MCF 10A (cell line): Measurements from ENCODE around the gene STATH. TPM values are rescaled to one million over a fixed set of nuclear protein-coding genes. Genes with fewer than 3 reads are reported as not detected.
"Not testable (repeated sequence)": the region's sequence is repeated elsewhere in the genome, so short reads cannot be mapped to it uniquely, and the experiment has no call there.

Experiments used
- BruUV-seq: library from RNA; stranded (reverse); fragments of 400-500 nt; replicated peaks from 2 replicates; lab custom pipeline; 2021; lab: Mats Ljungman, UMichigan
- CTCF ChIA-PET: fragments of 300-600 bp; sonication (Branson Sonifier 250); formaldehyde crosslinking; extraction: SDS; loops from one replicate; lab custom pipeline; 2021; ENCODE audit warnings: antibody characterized with exemption, inconsistent platforms; lab: Yijun Ruan, JAX
- POLR2A ChIA-PET: fragments of 300-600, 350-650 bp; sonication (Branson Sonifier 250); formaldehyde crosslinking; extraction: SDS; loops from one replicate; lab custom pipeline; 2020; ENCODE audit warnings: antibody characterized with exemption, inconsistent platforms; lab: Yijun Ruan, JAX
- DNase-seq: peaks from one replicate; pipeline ENCODE4 v3.0.0-alpha.2; 2018; ENCODE audit not compliant: unreplicated experiment
- H3K27ac Mint-ChIP-seq: one replicate; pipeline ENCODE4 v1.8.0; 2022; ENCODE audit warnings: mild to moderate bottlenecking, low read depth, mixed read lengths; ENCODE audit not compliant: unreplicated experiment
- H3K27me3 Mint-ChIP-seq: one replicate; pipeline ENCODE4 v1.8.0; 2022; ENCODE audit warnings: mixed read lengths; ENCODE audit not compliant: insufficient read depth, unreplicated experiment
- H3K36me3 Mint-ChIP-seq: one replicate; pipeline ENCODE4 v1.8.0; 2022; ENCODE audit warnings: mild to moderate bottlenecking, moderate library complexity, mixed read lengths; ENCODE audit not compliant: insufficient read depth, unreplicated experiment
- H3K4me1 Mint-ChIP-seq: one replicate; pipeline ENCODE4 v1.8.0; 2022; ENCODE audit warnings: mixed read lengths; ENCODE audit not compliant: insufficient read depth, unreplicated experiment
- H3K4me3 Mint-ChIP-seq: one replicate; pipeline ENCODE4 v1.8.0; 2022; ENCODE audit warnings: mild to moderate bottlenecking, moderate library complexity, mixed read lengths; ENCODE audit not compliant: unreplicated experiment
- H3K9me3 Mint-ChIP-seq: one replicate; pipeline ENCODE4 v1.8.0; 2022; ENCODE audit warnings: mixed read lengths; ENCODE audit not compliant: unreplicated experiment
- intact Hi-C: fragments of 100-400 bp; cut with micrococcal nuclease; formaldehyde crosslinking; loops from 2 replicates; pipeline ENCODE4 v1.14.1; 2022
- total RNA-seq: library from RNA; stranded (reverse); gene quantifications from 2 replicates; pipeline ENCODE4 v1.2.3, GENCODE V29; 2022
- TF ChIP-seq, protein P1 (sequence below): fragments of 200-600 bp; IDR thresholded peaks from one replicate; pipeline ENCODE4 v1.8.0; 2022; ENCODE audit warnings: antibody characterized with exemption, mild to moderate bottlenecking; ENCODE audit not compliant: unreplicated experiment

The STATH gene
- total RNA-seq, 1 experiment from 2014 or later = not detected

DNA sequence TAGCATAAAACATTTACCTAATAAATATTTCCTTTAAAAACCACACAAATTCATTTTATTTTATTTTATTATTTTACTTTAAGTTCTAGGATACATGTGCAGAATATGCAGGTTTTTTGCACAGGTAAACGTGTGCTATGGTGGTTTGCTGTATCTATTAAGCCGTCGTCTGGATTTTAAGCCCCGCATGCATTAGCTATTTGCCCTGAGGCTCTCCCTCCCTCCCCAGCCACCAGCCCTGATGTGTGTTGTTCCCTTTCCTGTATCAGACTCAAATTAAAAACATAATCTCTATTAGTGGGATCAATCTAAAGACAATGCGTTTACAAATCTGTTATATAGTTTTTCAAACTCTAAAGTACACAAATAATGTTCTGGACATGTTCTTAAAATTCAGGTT lies 31.2 kb downstream of the STATH start:
- H3K27me3 Mint-ChIP-seq = peaks cover 42% of the 10 kb centered on the region
- no peak overlapping the region for H3K27ac Mint-ChIP-seq
- intact Hi-C loops = no loop called here
- no peak overlapping the region for H3K4me3 Mint-ChIP-seq
- no peaks in the 10 kb centered on the region for H3K36me3 Mint-ChIP-seq
- BruUV-seq = no TSS peak
- ChIA-PET CTCF (no interaction called here), POLR2A (no interaction called here)
- H3K9me3 Mint-ChIP-seq = no peaks in the 10 kb centered on the region
- no peaks in the 10 kb centered on the region for H3K4me1 Mint-ChIP-seq
- no peak for DNase-seq
- TF ChIP-seq, protein P1, sequence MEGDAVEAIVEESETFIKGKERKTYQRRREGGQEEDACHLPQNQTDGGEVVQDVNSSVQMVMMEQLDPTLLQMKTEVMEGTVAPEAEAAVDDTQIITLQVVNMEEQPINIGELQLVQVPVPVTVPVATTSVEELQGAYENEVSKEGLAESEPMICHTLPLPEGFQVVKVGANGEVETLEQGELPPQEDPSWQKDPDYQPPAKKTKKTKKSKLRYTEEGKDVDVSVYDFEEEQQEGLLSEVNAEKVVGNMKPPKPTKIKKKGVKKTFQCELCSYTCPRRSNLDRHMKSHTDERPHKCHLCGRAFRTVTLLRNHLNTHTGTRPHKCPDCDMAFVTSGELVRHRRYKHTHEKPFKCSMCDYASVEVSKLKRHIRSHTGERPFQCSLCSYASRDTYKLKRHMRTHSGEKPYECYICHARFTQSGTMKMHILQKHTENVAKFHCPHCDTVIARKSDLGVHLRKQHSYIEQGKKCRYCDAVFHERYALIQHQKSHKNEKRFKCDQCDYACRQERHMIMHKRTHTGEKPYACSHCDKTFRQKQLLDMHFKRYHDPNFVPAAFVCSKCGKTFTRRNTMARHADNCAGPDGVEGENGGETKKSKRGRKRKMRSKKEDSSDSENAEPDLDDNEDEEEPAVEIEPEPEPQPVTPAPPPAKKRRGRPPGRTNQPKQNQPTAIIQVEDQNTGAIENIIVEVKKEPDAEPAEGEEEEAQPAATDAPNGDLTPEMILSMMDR = no peak

DNA sequence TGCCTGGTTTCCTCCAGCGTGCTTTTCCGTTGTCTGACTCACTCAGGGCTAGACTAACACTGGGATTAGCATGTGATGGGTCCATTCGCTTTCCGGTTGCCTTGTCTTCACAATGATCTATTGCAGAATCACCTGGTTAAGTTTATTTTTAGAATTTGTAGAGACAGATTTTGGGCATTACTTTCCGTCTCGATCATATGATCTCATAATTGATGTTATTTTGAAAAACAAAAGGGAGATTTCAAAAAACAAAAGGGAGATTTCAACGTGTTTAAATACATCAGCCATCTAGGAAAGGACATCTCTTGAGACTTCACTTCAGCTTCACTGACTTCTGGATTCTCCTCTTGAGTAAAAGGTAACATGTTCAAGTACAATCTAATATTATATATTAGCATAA lies 32.4 kb downstream of the STATH start, which contains the start of gene HTN3:
Gene HTN3, plus strand, starts transcription at position 301 of the 400 bp plus-strand sequence. CDS start 2,282 bp downstream, outside the sequence.
- peaks cover 40% of the 10 kb centered on the region for H3K27me3 Mint-ChIP-seq
- H3K9me3 Mint-ChIP-seq, H3K4me1 Mint-ChIP-seq, intact Hi-C loops, POLR2A ChIA-PET, H3K36me3 Mint-ChIP-seq, H3K4me3 Mint-ChIP-seq, DNase-seq, H3K27ac Mint-ChIP-seq, CTCF ChIA-PET, BruUV-seq: not testable (repeated sequence)

DNA sequence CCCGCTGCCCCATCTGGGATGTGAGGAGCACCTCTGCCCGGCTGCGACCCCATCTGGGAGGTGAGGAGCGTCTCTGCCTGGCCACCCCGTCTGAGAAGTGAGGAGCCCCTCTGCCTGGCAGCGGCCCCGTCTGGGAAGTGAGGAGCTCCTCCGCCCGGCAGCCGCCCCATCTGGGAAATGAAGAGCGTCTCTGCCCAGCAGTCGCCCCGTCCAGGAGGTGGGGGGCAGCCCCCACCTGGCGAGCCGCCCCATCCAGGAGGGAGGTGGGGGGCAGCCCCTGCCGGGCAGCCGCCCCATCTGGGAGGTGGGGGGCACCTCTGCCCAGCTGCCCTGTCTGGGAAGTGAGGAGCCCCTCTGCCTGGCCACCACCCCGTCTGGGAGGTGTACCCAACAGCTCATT lies 41.8 kb downstream of the STATH start:
- BruUV-seq, H3K36me3 Mint-ChIP-seq, POLR2A ChIA-PET, H3K4me3 Mint-ChIP-seq, DNase-seq, intact Hi-C loops, H3K4me1 Mint-ChIP-seq, H3K27me3 Mint-ChIP-seq, H3K27ac Mint-ChIP-seq: not testable (repeated sequence)
- H3K9me3 Mint-ChIP-seq = peaks cover 17% of the 10 kb centered on the region
- CTCF ChIA-PET = interaction anchor here (1.1 kb wide), 1 partner anchor 144 kb away, joined by 3 read pairs; no protein-coding TSS in a partner anchor

DNA sequence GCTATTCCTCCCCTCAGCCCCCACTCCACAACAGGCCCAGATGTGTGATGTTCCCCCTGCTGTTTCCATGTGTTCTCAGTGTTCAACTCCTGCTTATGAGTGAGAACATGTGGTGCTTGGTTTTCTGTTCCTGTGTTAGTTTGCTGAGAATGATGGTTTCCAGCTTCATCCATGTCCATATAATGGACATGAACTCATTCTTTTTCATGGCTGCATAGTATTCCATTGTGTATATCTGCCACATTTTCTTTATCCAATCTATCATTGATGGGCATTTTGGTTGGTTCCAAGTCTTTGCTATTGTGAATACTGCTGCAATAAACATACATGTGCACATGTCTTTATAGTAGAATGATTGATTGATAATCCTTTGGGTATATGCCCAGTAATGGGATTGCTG lies 44.2 kb downstream of the STATH start:
- H3K36me3 Mint-ChIP-seq, H3K4me3 Mint-ChIP-seq, POLR2A ChIA-PET, H3K4me1 Mint-ChIP-seq, CTCF ChIA-PET, H3K27me3 Mint-ChIP-seq, H3K9me3 Mint-ChIP-seq, H3K27ac Mint-ChIP-seq, intact Hi-C loops, DNase-seq, BruUV-seq: not testable (repeated sequence)

DNA sequence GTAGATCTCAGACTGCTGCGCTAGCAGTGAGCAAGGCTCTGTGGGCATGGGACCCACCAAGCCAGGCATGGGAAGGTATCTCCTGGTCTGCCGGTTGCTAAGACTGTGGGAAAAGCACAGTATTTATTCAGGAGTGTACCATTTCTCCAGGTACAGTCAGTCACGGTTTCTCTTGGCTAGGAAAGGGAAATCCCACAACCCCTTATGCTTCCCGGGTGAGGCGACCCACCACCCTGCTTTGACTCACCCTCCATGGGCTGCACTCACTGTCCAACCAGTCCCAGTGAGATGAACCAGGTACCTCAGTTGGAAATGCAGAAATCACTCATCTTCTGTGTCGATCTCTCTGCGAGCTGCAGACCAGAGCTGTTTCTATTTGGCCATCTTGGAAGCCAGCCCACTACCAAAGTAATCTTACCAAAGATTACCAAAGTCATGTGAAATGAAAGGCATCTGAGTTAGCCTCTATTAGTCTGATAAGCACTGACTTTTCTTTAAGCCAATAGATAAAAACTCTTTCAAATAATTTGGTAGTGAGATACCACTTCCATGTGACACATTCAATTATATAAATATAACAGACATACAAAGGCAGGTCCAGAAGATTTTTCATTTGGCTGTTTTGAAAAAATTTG lies 46.0 kb downstream of the STATH start:
- POLR2A ChIA-PET = no interaction called here
- no TSS peak for BruUV-seq
- peaks cover 7% of the 10 kb centered on the region for H3K9me3 Mint-ChIP-seq
- DNase-seq = no peak
- TF ChIP-seq, protein P1 = no peak
- H3K4me3 Mint-ChIP-seq = no peak overlapping the region
- CTCF ChIA-PET = no interaction called here
- intact Hi-C loops = no loop called here
- H3K27me3 Mint-ChIP-seq = no peaks in the 10 kb centered on the region
- H3K4me1 Mint-ChIP-seq = no peaks in the 10 kb centered on the region
- H3K27ac Mint-ChIP-seq = no peak overlapping the region
- no peaks in the 10 kb centered on the region for H3K36me3 Mint-ChIP-seq

DNA sequence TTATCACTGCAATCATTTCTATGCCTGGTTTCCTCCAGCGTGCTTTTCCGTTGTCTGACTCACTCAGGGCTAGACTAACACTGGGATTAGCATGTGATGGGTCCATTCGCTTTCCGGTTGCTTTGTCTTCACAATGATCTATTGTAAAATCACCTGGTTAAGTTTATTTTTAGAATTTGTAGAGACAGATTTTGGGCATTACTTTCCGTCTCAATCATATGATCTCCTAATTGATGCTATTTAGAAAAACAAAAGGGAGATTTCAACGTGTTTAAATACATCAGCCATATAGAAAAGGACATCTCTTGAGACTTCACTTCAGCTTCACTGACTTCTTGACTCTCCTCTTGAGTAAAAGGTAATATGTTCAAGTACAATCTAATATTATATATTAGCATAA lies 54.4 kb downstream of the STATH start, which contains the start of gene HTN1:
Gene HTN1, plus strand, starts transcription at position 301 of the 400 bp plus-strand sequence. CDS start 2,639 bp downstream, outside the sequence.
- H3K9me3 Mint-ChIP-seq, POLR2A ChIA-PET, intact Hi-C loops, DNase-seq, CTCF ChIA-PET, H3K27ac Mint-ChIP-seq, H3K4me3 Mint-ChIP-seq, H3K36me3 Mint-ChIP-seq, H3K4me1 Mint-ChIP-seq, BruUV-seq: not testable (repeated sequence)
- peaks cover 35% of the 10 kb centered on the region for H3K27me3 Mint-ChIP-seq
